HepG2 (cell line): ENCODE results near the gene ABHD12. TPM values are rescaled to one million over a fixed set of nuclear protein-coding genes. Genes with fewer than 3 reads are reported as not detected.

Experiments
- ATAC-seq: fragments of 200-7000 bp; cut with Tn5 transposase; 3 replicates; pipeline ENCODE4 v1.9.1; 2020; ENCODE audit warnings: mild to moderate bottlenecking, moderate library complexity
- BruUV-seq: library from RNA; stranded (reverse); fragments of 400-500 nt; replicated peaks from 2 replicates; lab custom pipeline; 2021; lab: Mats Ljungman, UMichigan
- CTCF ChIA-PET: fragments of 300-600 bp; formaldehyde crosslinking; extraction: SDS; loops from one replicate; lab custom pipeline; 2021; ENCODE audit warnings: low total read pairs, inconsistent platforms, low intra/inter-chr PET ratio; lab: Yijun Ruan, JAX
- POLR2A ChIA-PET: fragments of 350-600 bp; sonication (Branson Sonifier 250); formaldehyde crosslinking; loops from one replicate; lab custom pipeline; 2020; ENCODE audit warnings: antibody characterized with exemption, inconsistent platforms; lab: Yijun Ruan, JAX
- DNase-seq: peaks from one replicate; pipeline ENCODE4 v3.0.0-alpha.2; 2015; ENCODE audit warnings: low spot score
- FAIRE-seq: peaks from 3 replicates; lab custom pipeline; 2011; peaks lifted over from hg19 to GRCh38; lab: Jason Lieb, UNC
- H2AFZ ChIP-seq: one replicate; pipeline ENCODE4 v1.6.1; 2011; ENCODE audit warnings: low read length, inconsistent platforms
- H3K27ac ChIP-seq: fragments of 300-600 bp; 3 replicates; pipeline ENCODE4 v1.8.0; 2011; ENCODE audit warnings: mixed run types, mild to moderate bottlenecking, mixed read lengths, low read length, inconsistent platforms; ENCODE audit not compliant: insufficient read depth; ENCODE audit errors: extremely low read length
- H3K27me3 ChIP-seq, 2 experiments: fragments of 200-600 bp in 1 of 2; 2 replicates in 1 of 2; 3 replicates in 1 of 2; pipeline versions ENCODE4 v1.6.0 to v1.8.0; 2011; ENCODE audit warnings: low read length in 2 of 2, mild to moderate bottlenecking in 2 of 2, moderate library complexity in 2 of 2, inconsistent platforms in 1 of 2; ENCODE audit not compliant: insufficient read depth in 2 of 2, control insufficient read depth in 1 of 2
- H3K36me3 ChIP-seq, 2 experiments: fragments of 200-600 bp in 1 of 2; replicated peaks in 1 of 2; 2 replicates in 1 of 2; 3 replicates in 1 of 2; pipeline versions ENCODE4 v1.5.1 to v1.8.0; 2011; ENCODE audit warnings: low read length in 2 of 2, inconsistent platforms in 1 of 2; ENCODE audit not compliant: insufficient read depth in 2 of 2, control insufficient read depth in 1 of 2
- H3K4me1 ChIP-seq: 2 replicates; pipeline ENCODE4 v1.5.1; 2012; ENCODE audit warnings: low read length, inconsistent platforms; ENCODE audit not compliant: insufficient read depth
- H3K4me2 ChIP-seq: 2 replicates; pipeline ENCODE4 v1.6.0; 2011; ENCODE audit warnings: low read depth, low read length, inconsistent platforms
- H3K4me3 ChIP-seq, 3 experiments: fragments of 200-600 bp in 1 of 3; sonication (generic), shearing (Covaris generic) in 1 of 3; replicated peaks in 1 of 3; 2 replicates each; pipeline ENCODE4 v1.5.1; 2011 to 2016; ENCODE audit warnings: low read length in 3 of 3, inconsistent platforms in 2 of 3, low read depth in 2 of 3, mild to moderate bottlenecking in 2 of 3, control low read depth in 1 of 3, mixed read lengths in 1 of 3; ENCODE audit not compliant: insufficient read depth in 1 of 3
- H3K79me2 ChIP-seq: one replicate; pipeline ENCODE4 v1.6.1; 2011; ENCODE audit warnings: low read length, inconsistent platforms; ENCODE audit not compliant: insufficient read depth
- H3K9ac ChIP-seq: 2 replicates; pipeline ENCODE4 v1.6.0; 2011; ENCODE audit warnings: mild to moderate bottlenecking, low read depth, low read length, inconsistent platforms; ENCODE audit not compliant: insufficient read depth
- H3K9me3 ChIP-seq: 2 replicates; pipeline ENCODE4 v1.5.1; 2012; ENCODE audit warnings: mild to moderate bottlenecking, low read length
- H4K20me1 ChIP-seq: 2 replicates; pipeline ENCODE4 v1.6.0; 2011; ENCODE audit warnings: inconsistent platforms, mild to moderate bottlenecking, low read length, moderate library complexity; ENCODE audit not compliant: insufficient read depth
- AKAP8 ChIP-seq: sonication (generic); formaldehyde crosslinking; IDR thresholded peaks from 2 replicates; pipeline ENCODE4 v1.5.1; 2020; ENCODE audit warnings: mild to moderate bottlenecking, missing genetic modification reagents
- HOXD1 ChIP-seq: sonication (generic); formaldehyde crosslinking; IDR thresholded peaks from 2 replicates; pipeline ENCODE4 v1.5.0; 2020; ENCODE audit warnings: missing genetic modification reagents
- MTA1 ChIP-seq: sonication (generic); formaldehyde crosslinking; IDR thresholded peaks from 2 replicates; pipeline ENCODE4 v1.4.0; 2020; ENCODE audit warnings: missing genetic modification reagents, mild to moderate bottlenecking, borderline replicate concordance
- MTA3 ChIP-seq: sonication (generic); formaldehyde crosslinking; IDR thresholded peaks from 2 replicates; pipeline ENCODE4 v1.4.0; 2020; ENCODE audit warnings: missing genetic modification reagents
- NRL ChIP-seq: sonication (generic); formaldehyde crosslinking; IDR thresholded peaks from 2 replicates; pipeline ENCODE4 v1.5.0; 2020; ENCODE audit warnings: missing genetic modification reagents, mild to moderate bottlenecking, moderate library complexity, borderline replicate concordance
- ZFP37 ChIP-seq: sonication (generic); formaldehyde crosslinking; IDR thresholded peaks from 2 replicates; pipeline ENCODE4 v1.4.0; 2020; ENCODE audit warnings: missing genetic modification reagents, borderline replicate concordance
- ZNF24 ChIP-seq: fragments of 450-650 bp; IDR thresholded peaks from 2 replicates; pipeline ENCODE4 v1.6.1; 2017; ENCODE audit warnings: antibody characterized with exemption, mild to moderate bottlenecking
- ZNF354B ChIP-seq: sonication (generic); formaldehyde crosslinking; IDR thresholded peaks from 2 replicates; pipeline ENCODE4 v1.8.0; 2022; ENCODE audit warnings: mild to moderate bottlenecking, missing genetic modification reagents
- ZNF891 ChIP-seq: sonication (generic); formaldehyde crosslinking; IDR thresholded peaks from 2 replicates; pipeline ENCODE4 v1.5.0; 2020; ENCODE audit warnings: mild to moderate bottlenecking, missing genetic modification reagents
- WGBS: methylation state at CpG from one replicate; pipeline ENCODE4 v1.1.6; 2017; ENCODE audit warnings: low lambda C conversion rate; 5-methylcytosine and 5-hydroxymethylcytosine counted together
- in situ Hi-C: cut with HindIII; loops from 2 replicates; pipeline ENCODE4 v1.10.0; 2017; ENCODE audit warnings: low pct_unique_long_range_greater_than_20kb; ENCODE audit not compliant: extremely low pct_ligation_motif_present
- intact Hi-C: fragments of 100-400 bp; cut with micrococcal nuclease; formaldehyde crosslinking; loops from one replicate; pipeline ENCODE4 v1.10.0; 2022; ENCODE audit not compliant: unreplicated experiment
- polyA plus RNA-seq, 8 experiments: library from polyadenylated mRNA; depleted of rRNA in 3 of 8; stranded (reverse) in 7 of 8; unstranded in 1 of 8; fragments of >200 nt; fragmentation: Illumina TruSeq in 4 of 8; extraction: Trizol in 4 of 8; gene quantifications; 2 replicates each; pipeline versions ENCODE4 v1.2.1 to v1.2.3, GENCODE V29; 2011 to 2016; ENCODE audit warnings: low read depth in 4 of 8, missing spikeins in 1 of 8, mixed read lengths in 1 of 8; ENCODE audit not compliant: insufficient read depth in 1 of 8
- total RNA-seq, 5 experiments: library from RNA; depleted of rRNA; stranded (reverse); fragments of >200 nt; fragmentation: Illumina TruSeq; extraction: Trizol; gene quantifications; 2 replicates each; pipeline ENCODE4 v1.2.3, GENCODE V29; 2016; ENCODE audit warnings: low read depth in 1 of 5
- TF ChIP-seq, protein P1 (sequence below): sonication (generic); formaldehyde crosslinking; conservative IDR thresholded peaks from 2 replicates; pipeline ENCODE4 v1.4.0; 2020; ENCODE audit warnings: missing genetic modification reagents

Gene ABHD12
- total and polyA plus RNA-seq, 2 of the 13 experiments (the other 11 are each of a cell fraction or from before 2014, with no cell fraction given), result 23.5 to 72.1 TPM

DNA sequence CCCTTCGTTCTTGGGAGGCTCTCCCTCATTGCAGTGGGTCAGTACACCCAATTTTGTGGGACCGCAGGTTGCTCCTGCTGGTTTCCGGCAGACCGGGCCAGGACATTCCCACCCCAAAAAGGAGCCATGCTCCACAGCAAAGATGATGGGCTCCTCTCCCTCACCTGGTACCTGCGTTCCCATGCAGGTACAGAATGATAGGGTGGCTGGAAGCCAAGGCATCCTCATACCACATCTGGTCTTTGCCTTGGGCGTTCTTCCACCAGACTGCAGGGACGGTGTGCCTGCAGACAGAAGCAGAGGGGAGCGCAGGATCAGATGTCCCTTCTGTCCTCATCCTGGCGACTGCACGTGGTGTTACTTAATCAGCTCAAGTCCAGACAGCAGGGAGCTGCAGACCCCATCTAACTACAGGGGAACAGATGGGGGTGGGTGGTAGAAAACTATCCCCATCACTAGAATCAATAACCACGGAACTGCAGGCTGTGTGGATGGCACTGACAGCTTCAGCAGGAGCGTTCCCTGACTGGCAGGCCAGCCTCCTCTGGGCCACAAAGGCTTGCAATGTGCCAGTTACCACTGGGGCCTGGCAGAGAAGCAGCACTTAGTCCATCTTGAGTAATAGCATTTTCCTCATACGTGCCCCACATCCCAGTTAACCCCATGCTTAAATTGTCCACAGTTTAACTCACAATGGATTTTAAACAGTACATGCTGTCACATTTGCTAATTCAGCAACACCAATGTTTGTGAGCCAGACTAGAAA lies 70.4 kb downstream of the ABHD12 start:
- WGBS, result 98% methylated on average over 13 of the region's 13 CpGs
- 0 out of 2 replicates have a peak, but pooled peaks have one; percentile 60 for TF ChIP-seq ZNF891 (CRISPR knock-in tag)
- 0 out of 2 replicates have a peak, but pooled peaks have one; percentile 43 for TF ChIP-seq ZNF354B
- TF ChIP-seq MTA1 (CRISPR knock-in tag), result peak; percentile 25; the same call in 1 of the 2 replicates
- no peak for TF ChIP-seq MTA3 (CRISPR knock-in tag)
- TF ChIP-seq NRL (CRISPR knock-in tag), result 0 out of 2 replicates have a peak, but pooled peaks have one; percentile 58
- no peak for TF ChIP-seq ZNF24
- TF ChIP-seq AKAP8 (CRISPR knock-in tag), result no peak
- no peak for TF ChIP-seq HOXD1 (CRISPR knock-in tag)
- TF ChIP-seq, protein P1, sequence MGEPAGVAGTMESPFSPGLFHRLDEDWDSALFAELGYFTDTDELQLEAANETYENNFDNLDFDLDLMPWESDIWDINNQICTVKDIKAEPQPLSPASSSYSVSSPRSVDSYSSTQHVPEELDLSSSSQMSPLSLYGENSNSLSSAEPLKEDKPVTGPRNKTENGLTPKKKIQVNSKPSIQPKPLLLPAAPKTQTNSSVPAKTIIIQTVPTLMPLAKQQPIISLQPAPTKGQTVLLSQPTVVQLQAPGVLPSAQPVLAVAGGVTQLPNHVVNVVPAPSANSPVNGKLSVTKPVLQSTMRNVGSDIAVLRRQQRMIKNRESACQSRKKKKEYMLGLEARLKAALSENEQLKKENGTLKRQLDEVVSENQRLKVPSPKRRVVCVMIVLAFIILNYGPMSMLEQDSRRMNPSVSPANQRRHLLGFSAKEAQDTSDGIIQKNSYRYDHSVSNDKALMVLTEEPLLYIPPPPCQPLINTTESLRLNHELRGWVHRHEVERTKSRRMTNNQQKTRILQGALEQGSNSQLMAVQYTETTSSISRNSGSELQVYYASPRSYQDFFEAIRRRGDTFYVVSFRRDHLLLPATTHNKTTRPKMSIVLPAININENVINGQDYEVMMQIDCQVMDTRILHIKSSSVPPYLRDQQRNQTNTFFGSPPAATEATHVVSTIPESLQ (CRISPR knock-in tag), result no peak
- TF ChIP-seq ZFP37 (CRISPR knock-in tag), result no peak
- TF ChIP-seq, all 625 proteins: peak for 4
- no peaks in the 10 kb centered on the region for H3K9me3 ChIP-seq
- H3K9ac ChIP-seq, result no peak overlapping the region
- peaks cover 25 to 58% of the 10 kb centered on the region in 2 experiments for H3K36me3 ChIP-seq
- peaks cover 10% of the 10 kb centered on the region for H3K4me1 ChIP-seq
- POLR2A ChIA-PET, result no interaction called here
- intact Hi-C loops (no loop called here), in situ Hi-C loops (loop anchor here (25.0 kb wide), 1 partner anchor 342 kb away; no protein-coding TSS in a partner anchor)
- no peaks in the 10 kb centered on the region; the same call in 1 of the 2 replicates for H4K20me1 ChIP-seq
- no TSS peak for BruUV-seq
- no peak overlapping the region for H3K4me2 ChIP-seq
- ATAC-seq, result no peak
- no peak overlapping the region for H2AFZ ChIP-seq
- no peak overlapping the region for H3K4me3 ChIP-seq
- no peak for FAIRE-seq
- H3K27ac ChIP-seq, result no peak overlapping the region
- no peak for DNase-seq
- CTCF ChIA-PET, result no interaction called here
- no peaks in the 10 kb centered on the region for H3K79me2 ChIP-seq
- no peaks in the 10 kb centered on the region for H3K27me3 ChIP-seq
